AG09319 (cell line): ENCODE results near the gene CREBBP.

Experiments
- DNase-seq: peaks from one replicate; pipeline ENCODE4 v3.0.0-alpha.2; 2010; ENCODE audit warnings: low read depth; ENCODE audit errors: extremely low read depth
- TF ChIP-seq, protein P1 (sequence below): IDR thresholded peaks from 2 replicates; pipeline ENCODE4 v1.5.1; 2011; ENCODE audit warnings: low read depth, mild to moderate bottlenecking, inconsistent platforms, low read length, moderate library complexity

Gene CREBBP

DNA sequence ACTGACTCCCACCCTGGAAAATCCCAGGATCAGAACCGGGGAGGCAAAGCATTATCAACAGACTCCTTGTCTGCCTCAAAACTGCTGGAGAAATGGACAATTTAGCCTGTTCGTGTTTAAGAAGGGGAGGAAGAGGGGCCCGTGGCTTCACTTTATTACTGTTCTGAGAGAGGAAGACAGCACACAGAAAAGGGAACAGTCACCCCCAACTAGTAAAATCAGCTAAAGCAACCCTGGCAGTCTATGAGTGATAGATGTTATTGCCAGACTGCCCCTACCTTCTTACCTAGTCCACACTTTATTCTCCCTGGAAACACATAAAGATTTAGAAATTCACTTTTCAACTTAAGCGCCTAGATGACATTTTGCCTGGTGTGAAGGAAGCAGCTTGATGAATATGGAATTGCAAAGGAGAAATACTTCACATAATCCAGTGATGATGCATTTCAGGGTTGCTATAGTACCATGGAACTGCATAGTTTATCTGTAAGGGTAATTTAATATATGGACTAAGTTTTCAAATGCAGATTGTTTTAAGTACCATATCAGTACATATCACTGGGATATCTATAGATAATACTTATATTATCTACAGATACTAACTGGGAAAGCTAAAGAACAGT is 126.3 kb downstream of the CREBBP start:
- TF ChIP-seq, protein P1, sequence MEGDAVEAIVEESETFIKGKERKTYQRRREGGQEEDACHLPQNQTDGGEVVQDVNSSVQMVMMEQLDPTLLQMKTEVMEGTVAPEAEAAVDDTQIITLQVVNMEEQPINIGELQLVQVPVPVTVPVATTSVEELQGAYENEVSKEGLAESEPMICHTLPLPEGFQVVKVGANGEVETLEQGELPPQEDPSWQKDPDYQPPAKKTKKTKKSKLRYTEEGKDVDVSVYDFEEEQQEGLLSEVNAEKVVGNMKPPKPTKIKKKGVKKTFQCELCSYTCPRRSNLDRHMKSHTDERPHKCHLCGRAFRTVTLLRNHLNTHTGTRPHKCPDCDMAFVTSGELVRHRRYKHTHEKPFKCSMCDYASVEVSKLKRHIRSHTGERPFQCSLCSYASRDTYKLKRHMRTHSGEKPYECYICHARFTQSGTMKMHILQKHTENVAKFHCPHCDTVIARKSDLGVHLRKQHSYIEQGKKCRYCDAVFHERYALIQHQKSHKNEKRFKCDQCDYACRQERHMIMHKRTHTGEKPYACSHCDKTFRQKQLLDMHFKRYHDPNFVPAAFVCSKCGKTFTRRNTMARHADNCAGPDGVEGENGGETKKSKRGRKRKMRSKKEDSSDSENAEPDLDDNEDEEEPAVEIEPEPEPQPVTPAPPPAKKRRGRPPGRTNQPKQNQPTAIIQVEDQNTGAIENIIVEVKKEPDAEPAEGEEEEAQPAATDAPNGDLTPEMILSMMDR: no peak
- no peak for DNase-seq

DNA sequence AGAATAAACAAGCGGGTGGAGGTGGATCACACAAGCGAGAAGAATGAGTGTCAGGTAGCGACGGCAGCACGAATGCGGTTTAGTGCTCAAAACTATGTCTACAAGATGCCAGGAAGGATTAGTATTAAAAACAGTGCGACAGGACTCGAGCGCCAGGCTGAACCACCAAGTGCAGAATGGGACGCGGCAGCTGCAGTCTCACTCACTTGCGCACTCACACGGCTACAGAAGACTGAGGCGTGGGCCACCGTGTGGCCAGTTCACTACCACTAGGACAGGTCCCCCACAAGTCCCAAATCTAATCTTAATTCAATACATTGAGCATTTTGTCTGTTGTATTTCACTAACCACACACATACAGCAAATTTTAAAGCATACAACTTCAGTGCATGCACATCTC is 127.5 kb downstream of the CREBBP start:
- TF ChIP-seq, protein P1: no peak
- DNase-seq: no peak

DNA sequence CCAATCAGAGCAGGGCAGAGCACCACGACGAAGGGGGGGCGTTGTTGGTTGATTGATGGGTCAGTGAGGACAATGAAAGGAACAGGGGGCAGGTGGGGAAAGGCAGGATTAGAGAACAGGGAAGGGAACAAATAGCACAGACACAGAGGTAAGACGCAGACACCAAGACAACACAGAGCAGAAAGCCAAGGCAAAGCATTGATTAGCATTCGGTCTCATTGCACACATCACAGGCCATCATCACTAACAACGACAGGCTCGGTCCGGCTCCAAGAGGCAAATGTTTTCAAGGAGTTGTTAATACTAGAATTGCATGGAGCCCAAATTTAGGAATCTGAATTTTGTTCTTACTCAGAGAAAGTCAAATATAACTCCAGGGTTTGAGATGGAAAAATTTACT is 128.6 kb downstream of the CREBBP start:
- TF ChIP-seq, protein P1: no peak
- no peak for DNase-seq

DNA sequence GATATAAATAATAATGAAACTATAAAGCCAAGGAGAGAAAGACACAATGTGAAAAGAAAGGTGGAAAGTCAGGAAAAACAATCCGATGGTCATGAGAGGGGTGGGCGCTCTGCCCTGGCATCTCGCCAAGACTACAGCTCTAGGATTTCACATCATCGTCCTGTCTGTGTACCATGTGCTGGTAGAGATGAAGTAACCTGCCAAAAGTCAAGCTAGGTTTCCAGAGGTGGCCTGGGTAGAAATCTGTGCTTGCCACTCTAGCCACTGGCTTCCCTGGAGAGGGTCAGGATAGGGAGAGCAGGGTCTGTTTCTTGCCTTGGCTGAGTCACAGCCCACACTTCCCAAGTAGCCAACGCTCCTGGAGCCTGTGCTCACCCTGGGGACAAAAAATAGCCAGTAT is 132.2 kb downstream of the CREBBP start:
- no peak for DNase-seq
- TF ChIP-seq, protein P1: no peak

DNA sequence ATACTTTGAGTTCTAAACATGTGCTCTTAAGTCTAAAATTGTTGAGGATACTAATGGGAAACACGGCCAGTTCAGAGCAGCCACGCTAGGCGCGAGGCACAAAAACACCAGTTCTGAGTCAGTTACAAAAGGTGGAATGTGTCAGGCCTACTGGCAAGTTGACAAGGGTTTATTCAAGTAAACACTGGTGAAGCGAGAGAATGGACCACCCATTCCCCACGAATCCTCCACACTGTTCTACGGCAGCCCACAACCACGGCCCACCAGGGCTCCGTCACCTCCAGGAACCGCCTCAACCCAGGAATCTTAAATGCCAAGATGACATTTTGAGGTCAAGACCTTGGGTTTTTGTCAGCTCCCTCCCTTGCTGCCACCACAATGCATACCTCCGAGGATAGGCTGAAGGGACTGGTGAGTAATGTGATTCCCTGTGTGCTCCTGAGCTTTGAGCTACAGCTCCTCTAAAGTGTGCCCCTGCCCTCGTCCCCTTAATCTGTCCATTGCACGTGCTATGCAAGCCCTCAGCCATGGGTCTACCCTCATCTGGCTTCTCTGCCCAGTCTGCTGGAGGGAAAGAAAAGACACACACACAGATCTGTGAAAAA is 134.7 kb downstream of the CREBBP start:
- TF ChIP-seq, protein P1: no peak
- no peak for DNase-seq

DNA sequence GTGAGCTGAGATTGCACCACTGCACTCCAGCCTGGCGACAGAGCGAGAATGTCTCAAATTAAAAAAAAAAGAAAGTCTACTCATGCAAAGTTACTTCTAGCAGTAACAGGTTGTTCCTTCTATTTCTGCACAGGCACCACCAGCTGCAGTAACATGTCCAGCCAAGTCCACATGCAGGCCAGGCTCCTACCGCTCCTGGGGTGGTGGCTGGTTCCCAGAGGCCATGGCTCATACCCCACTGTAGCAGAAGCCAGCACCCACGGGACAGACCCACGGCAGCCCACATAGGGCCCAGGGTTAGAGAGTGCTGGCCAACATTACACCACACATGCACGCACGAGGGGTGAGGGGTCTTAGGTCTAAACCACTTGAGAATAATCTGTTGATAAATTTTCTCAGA is 136.5 kb downstream of the CREBBP start:
- no peak for DNase-seq
- TF ChIP-seq, protein P1: no peak

DNA sequence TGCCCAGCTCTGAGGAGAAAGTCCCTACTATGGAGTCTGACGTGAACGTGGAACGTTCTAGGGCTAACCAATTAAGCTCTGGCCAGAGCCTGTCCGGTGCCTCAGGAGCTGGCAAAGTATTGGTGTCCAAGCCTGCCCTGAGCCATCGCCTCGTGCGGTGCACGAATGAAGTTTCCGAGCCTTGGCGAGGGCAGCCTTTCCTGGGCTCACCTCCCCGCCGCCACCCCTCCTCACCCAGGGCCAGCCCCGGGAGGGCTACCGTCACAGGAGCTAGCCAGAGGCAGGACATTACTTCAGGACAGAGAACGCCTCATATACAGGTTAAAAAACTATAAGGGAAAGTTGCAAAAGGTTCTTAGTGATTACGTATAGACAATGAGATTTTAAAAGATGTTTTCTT is 139.6 kb downstream of the CREBBP start:
- DNase-seq: no peak
- TF ChIP-seq, protein P1: no peak
